ENCODE data around the gene USO1.

The USO1 gene

GRCh38 chr4:75726577-75726976 is 2.2 kb downstream of the USO1 start:
- TF ChIP-seq ZFX (IDR thresholded peaks at IDR 0.05) (no peak), CTCF (conservative IDR thresholded peaks at IDR 0.05) (no peak)
- H3K27ac ChIP-seq: no peak overlapping the region

GRCh38 chr4:75727073-75727472 is 2.7 kb downstream of the USO1 start:
- no peak overlapping the region for H3K27ac ChIP-seq

GRCh38 chr4:75729836-75730235 is 5.5 kb downstream of the USO1 start:
- no peak overlapping the region for H3K27ac ChIP-seq
- TF ChIP-seq ZFX (IDR thresholded peaks at IDR 0.05): no peak
- no peak for TF ChIP-seq CTCF (conservative IDR thresholded peaks at IDR 0.05)

More at GRCh38 chr4:75727073-75727472, 2.7 kb downstream of the USO1 start:
- no peak for TF ChIP-seq ZFX (IDR thresholded peaks at IDR 0.05)
- no peak for TF ChIP-seq CTCF (conservative IDR thresholded peaks at IDR 0.05)

- TF ChIP-seq ZFX (IDR thresholded peaks at IDR 0.05) (no peak), CTCF (conservative IDR thresholded peaks at IDR 0.05) (no peak)
These were observed 9.0 kb downstream of the USO1 start for GRCh38 chr4:75733369-75733768.

GRCh38 chr4:75735525-75735924 is 11.1 kb downstream of the USO1 start:
- no peak for TF ChIP-seq CTCF (conservative IDR thresholded peaks at IDR 0.05)
- no peak for TF ChIP-seq ZFX (IDR thresholded peaks at IDR 0.05)
- no peak overlapping the region for H3K27ac ChIP-seq

More at GRCh38 chr4:75733369-75733768, 9.0 kb downstream of the USO1 start:
- no peak overlapping the region for H3K27ac ChIP-seq

- no peak overlapping the region for H3K27ac ChIP-seq
- TF ChIP-seq ZFX (IDR thresholded peaks at IDR 0.05): no peak
- no peak for TF ChIP-seq CTCF (conservative IDR thresholded peaks at IDR 0.05)
These were observed 12.5 kb downstream of the USO1 start for GRCh38 chr4:75736862-75737261.

- no peak overlapping the region for H3K27ac ChIP-seq
- TF ChIP-seq ZFX (IDR thresholded peaks at IDR 0.05): no peak
- TF ChIP-seq CTCF (conservative IDR thresholded peaks at IDR 0.05): no peak
These were observed 13.0 kb downstream of the USO1 start for GRCh38 chr4:75737398-75737797.
